NK-92 (cell line): Measurements from ENCODE around the gene CENPA.

Experiments
- DNase-seq: peaks from one replicate; lab custom pipeline; 2025; ENCODE audit not compliant: unreplicated experiment; lab: John Stamatoyannopoulos, UW

Gene CENPA

GRCh38 chr2:26838121-26838906, 52.5 kb downstream of the CENPA start:
- DNase-seq, result no peak

GRCh38 chr2:26840937-26841610, 55.2 kb downstream of the CENPA start:
- DNase-seq, result no peak

GRCh38 chr2:26843041-26843440, 57.2 kb downstream of the CENPA start:
- no peak for DNase-seq
